SIG-M5 treated with dmso at 0.1 percent for 504 hours (cell line): ENCODE data around the gene CD68.

Source experiments
- DNase-seq: peaks from one replicate; lab custom pipeline; 2025; ENCODE audit not compliant: unreplicated experiment; lab: John Stamatoyannopoulos, UW

The CD68 gene

DNA sequence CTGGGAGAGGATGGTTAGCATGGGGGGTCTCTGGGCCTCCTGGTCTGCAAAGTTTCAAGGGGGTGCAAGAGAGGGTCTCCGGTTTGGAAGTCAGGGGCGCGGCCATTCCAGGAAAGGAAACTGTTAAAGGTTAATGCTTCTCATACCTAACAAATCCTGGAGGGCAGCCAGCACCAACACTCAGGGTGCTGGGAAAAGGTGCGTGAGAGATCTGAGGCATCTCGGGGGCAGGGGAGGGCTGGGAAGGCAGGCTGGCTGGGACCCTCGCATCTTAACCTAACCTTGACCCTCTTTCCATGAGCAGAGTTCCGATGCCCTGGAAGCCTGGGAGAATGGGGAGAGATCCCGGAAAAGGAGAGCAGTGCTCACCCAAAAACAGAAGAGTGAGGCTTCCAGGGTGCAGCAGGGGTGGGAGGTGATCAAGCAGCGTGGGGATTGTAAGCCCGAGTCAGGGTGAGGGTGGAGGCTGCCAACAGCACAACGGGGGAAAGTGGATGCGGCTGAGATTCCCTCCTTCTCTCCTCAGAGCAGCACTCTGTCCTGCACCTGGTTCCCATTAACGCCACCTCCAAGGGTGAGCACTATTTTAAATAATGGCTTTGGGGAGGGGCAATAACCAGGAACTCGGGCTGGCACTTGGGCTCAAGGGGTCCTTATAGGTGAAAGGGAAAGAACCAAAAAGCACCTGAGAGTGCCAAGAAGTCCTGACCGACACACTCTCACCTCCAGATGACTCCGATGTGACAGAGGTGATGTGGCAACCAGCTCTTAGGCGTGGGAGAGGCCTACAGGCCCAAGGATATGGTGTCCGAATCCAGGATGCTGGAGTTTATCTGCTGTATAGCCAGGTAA lies 19.9 kb upstream of the CD68 start:
- DNase-seq: no peak

DNA sequence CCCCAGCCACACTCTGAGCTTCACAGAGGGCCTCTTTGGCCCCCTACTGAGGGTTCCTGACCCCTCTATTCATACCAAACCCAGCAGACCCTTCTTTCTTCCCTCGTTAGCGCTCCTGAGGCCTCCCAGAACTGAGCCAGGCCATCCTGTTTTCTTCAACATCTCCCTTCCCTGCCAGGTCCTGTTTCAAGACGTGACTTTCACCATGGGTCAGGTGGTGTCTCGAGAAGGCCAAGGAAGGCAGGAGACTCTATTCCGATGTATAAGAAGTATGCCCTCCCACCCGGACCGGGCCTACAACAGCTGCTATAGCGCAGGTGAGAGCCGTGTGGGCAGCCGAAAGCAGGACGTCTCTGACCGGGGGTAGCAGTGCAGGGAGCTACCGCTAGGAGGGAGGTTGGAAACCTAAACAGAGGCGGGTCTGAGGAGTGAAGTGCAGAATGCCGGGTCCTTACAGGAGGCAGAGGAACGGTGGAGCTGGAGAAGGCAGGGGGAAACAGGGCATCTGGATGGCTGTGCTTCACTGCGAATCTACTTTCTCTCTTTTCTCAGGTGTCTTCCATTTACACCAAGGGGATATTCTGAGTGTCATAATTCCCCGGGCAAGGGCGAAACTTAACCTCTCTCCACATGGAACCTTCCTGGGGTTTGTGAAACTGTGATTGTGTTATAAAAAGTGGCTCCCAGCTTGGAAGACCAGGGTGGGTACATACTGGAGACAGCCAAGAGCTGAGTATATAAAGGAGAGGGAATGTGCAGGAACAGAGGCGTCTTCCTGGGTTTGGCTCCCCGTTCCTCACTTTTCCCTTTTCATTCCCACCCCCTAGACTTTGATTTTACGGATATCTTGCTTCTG lies 19.0 kb upstream of the CD68 start:
- peak; percentile 73 for DNase-seq

- peak; percentile 76 for DNase-seq
Observed at GRCh38 chr17:7561028-7561575, 18.3 kb upstream of the CD68 start.

DNA sequence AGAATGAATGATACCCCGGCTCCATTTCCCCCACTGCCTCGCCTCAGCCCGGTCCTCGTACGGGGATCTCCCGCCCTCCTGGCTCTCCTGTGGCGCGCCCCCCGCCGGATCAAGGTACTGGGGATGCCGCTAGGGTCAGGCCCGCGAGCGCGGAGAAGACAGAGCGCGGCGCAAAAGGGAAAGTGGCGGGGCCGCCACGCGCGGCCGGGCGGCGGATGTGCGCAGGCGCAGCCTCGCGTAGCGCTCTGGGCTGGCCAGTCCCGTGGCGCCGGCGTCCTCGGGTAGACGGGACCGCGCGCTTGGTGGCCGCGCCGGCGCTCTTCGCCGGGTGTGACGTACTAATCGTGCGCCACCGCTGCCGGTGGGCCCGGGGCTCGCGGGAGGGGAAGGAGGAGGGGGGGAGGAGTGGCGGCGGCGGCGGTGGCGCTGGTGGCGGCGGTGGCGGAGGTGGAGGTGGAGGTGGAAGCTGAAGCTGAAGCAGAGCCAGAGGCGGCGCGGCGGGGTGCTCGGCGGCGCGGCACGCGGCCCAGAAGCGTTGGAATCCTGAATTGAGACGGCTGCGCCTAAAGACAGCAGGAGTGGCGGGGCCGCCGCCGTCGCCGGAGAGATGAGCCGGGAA lies 17.7 kb upstream of the CD68 start, which contains the start of gene SENP3:
TSS of gene SENP3 (plus strand) at position 331 of the 619 bp plus-strand sequence. CDS start 1,158 bp downstream, outside the sequence.
- DNase-seq: peak; percentile 83

- no peak for DNase-seq
Observed at GRCh38 chr17:7562208-7562605, 17.2 kb upstream of the CD68 start.

DNA sequence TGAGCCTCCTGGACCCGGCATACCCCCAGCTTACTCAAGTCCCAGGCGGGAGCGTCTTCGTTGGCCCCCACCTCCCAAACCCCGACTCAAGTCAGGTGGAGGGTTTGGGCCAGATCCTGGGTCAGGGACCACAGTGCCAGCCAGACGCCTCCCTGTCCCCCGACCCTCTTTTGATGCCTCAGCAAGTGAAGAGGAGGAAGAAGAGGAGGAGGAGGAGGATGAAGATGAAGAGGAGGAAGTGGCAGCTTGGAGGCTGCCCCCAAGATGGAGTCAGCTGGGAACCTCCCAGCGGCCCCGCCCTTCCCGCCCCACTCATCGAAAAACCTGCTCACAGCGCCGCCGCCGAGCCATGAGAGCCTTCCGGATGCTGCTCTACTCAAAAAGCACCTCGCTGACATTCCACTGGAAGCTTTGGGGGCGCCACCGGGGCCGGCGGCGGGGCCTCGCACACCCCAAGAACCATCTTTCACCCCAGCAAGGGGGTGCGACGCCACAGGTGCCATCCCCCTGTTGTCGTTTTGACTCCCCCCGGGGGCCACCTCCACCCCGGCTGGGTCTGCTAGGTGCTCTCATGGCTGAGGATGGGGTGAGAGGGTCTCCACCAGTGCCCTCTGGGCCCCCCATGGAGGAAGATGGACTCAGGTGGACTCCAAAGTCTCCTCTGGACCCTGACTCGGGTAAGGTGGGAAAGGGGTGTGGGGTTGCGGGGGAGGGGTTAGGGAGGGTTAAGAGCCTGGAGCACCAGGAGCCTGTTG lies 16.1 kb upstream of the CD68 start:
- no peak for DNase-seq

DNA sequence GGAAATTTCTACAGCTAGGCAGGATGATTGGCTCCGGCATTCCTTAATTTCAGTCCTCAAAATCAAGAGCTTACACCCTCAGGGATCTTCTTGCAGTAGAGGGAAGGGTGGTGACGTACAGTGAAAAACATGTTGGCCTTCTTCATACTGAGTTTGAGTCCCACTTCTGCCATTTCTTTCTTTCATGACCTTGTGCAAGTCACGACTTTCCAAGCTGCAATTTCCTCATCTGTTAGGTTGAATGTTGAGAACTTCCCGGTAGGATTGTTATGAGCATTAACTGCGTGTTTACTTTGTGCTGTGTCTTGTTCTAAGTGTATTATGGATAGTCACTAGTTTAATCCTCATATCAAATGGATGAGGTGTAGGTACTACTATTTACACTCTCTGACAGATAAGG lies 9.9 kb upstream of the CD68 start:
- no peak for DNase-seq

GRCh38 chr17:7570351-7570750 lies 9.1 kb upstream of the CD68 start:
- no peak for DNase-seq

DNA sequence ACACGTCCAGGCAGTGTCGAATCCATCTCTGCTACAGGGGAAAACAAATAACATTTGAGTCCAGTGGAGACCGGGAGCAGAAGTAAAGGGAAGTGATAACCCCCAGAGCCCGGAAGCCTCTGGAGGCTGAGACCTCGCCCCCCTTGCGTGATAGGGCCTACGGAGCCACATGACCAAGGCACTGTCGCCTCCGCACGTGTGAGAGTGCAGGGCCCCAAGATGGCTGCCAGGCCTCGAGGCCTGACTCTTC lies 7.2 kb upstream of the CD68 start:
- DNase-seq: no peak

DNA sequence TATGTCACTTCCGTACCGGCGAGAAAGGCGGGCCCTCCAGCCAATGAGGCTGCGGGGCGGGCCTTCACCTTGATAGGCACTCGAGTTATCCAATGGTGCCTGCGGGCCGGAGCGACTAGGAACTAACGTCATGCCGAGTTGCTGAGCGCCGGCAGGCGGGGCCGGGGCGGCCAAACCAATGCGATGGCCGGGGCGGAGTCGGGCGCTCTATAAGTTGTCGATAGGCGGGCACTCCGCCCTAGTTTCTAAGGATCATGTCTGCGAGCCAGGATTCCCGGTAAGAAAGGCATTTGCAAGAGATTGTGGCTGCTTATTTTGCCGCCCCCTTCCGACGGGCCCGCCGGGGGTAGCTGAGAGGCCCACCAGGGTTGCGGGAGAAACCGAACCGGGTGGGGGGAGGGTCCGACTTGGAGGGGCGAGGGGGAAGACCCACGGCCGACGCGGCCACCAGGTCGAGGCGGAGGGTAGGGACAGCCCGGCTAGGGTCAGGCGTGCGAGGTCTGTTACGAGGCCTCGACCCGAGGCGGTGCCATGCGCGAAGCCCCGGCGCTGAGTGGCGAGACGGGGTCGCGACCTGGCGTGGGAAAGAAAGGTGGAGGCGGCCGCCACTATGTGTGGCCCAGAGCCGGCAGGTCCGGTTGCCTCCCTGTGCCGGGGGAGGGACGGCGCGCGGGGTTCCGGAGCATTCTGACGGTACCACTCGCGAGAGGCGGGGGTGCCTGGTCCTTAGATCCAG lies 6.7 kb upstream of the CD68 start:
- DNase-seq: peak; percentile 97

- DNase-seq: peak; percentile 92
Observed at GRCh38 chr17:7573324-7574080, 5.9 kb upstream of the CD68 start.

DNA sequence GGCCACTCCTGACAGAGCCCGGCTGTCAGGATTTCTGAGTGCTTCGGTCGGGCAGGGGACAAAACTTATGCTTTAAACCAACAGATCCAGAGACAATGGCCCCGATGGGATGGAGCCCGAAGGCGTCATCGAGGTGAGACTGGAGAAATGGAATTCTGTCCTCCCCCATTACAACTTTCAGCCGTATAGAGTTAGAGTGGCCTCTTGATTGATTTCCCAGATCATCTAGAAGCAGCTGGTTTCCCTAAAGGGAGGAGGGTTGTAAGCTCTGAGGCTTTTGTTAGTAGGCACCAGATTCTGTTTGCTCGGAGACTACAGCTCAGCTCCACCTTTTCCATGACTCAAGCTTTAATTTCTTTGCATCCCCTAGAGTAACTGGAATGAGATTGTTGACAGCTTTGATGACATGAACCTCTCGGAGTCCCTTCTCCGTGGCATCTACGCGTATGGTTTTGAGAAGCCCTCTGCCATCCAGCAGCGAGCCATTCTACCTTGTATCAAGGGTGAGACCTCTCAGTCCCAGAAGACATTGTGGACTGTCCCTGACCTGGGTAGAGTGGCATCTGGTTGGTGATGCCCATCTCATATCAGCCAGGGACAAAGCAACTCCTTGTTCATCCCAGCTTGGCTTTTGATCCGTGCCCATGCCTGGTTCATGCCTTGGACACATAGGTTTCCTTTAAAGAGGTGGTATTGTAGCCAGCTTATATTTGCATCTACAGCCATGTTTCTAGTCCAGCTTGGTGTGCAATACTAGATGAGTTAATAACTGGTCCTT lies 5.1 kb upstream of the CD68 start:
- no peak for DNase-seq

GRCh38 chr17:7575481-7575883 lies 4.0 kb upstream of the CD68 start:
- DNase-seq: no peak

DNA sequence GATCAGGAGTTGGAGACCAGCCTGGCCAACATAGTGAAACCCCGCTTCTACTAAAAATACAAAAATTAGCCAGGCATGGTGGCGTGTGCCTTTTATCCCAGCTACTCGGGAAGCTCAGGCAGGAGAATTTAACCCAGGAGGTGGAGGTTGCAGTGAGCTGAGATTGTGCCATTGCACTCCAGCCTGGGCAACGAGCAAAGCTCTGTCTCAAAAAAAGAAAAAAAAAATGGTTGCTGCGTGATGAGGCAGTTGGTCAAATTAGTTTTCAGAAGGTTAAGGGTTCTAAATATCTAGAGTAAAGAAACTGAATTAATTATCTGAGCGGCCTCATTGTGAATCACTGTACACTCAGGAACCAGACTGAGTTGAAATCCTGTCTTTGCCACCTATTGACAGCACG lies 3.5 kb upstream of the CD68 start:
- no peak for DNase-seq

DNA sequence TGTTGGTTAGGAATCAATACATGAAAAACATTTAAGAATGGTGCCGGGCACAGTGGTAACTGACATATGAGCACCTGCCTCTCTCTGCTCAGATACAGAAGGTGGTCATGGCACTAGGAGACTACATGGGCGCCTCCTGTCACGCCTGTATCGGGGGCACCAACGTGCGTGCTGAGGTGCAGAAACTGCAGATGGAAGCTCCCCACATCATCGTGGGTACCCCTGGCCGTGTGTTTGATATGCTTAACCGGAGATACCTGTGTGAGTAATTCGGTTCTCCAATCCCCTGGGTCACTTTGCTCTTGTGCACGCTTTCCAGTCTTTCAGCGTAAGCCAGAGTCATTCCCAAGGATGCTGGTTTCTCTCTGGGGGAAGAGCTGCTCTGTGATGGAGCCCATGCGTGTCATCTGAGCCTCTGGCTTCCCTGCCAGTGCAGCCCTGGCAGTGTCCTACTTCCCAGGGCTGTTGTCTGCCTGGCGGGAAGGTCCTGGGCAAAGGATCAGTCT lies 3.0 kb upstream of the CD68 start:
- DNase-seq: no peak

DNA sequence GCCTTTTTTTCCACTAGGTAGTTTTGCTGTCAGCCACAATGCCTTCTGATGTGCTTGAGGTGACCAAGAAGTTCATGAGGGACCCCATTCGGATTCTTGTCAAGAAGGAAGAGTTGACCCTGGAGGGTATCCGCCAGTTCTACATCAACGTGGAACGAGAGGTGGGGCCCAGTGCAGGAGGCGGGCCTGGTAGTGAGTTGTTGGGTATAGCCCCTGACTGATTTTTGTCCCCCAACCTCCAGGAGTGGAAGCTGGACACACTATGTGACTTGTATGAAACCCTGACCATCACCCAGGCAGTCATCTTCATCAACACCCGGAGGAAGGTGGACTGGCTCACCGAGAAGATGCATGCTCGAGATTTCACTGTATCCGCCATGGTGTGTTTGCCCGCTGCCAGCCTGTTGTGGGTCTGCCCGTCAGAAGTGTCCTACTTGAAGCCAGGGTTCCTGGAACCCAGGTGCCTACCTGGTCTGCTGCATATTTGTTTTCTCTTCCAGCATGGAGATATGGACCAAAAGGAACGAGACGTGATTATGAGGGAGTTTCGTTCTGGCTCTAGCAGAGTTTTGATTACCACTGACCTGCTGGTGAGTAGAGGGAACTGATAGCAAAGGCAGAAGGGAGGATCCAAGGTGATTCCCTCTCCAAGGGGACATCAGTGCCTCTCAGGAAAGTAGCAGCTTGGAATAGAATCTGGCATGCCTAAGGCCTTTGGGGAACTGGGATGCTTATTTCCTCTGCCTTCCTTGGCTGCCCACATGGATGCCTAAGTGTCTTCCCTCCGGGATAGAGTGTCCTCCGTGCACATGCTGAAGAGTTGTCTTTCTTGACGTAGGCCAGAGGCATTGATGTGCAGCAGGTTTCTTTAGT lies 1.9 kb upstream of the CD68 start:
- DNase-seq: no peak

DNA sequence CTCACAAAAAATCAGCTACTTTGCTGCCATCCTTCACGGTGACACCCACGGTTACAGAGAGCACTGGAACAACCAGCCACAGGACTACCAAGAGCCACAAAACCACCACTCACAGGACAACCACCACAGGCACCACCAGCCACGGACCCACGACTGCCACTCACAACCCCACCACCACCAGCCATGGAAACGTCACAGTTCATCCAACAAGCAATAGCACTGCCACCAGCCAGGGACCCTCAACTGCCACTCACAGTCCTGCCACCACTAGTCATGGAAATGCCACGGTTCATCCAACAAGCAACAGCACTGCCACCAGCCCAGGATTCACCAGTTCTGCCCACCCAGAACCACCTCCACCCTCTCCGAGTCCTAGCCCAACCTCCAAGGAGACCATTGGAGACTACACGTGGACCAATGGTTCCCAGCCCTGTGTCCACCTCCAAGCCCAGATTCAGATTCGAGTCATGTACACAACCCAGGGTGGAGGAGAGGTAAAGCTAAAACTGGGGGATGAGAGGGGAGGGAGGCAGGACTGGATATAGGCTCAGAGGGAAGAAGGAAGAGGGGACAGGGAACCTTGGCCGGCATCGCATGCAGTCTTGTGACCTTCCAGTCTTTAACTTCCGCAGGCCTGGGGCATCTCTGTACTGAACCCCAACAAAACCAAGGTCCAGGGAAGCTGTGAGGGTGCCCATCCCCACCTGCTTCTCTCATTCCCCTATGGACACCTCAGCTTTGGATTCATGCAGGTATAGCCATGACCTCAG lies 581 bp downstream of the CD68 start:
- peak; percentile 75 for DNase-seq
